K562 (cell line): Measurements from ENCODE around the gene LAMB4. TPM values are rescaled to one million over a fixed set of nuclear protein-coding genes. Genes with fewer than 3 reads are reported as not detected.

ENCODE experiments used
- ADNP ChIP-seq: fragments of 200-800 bp; sonication (Bioruptor generic); IDR thresholded peaks from 2 replicates; pipeline ENCODE4 v1.6.1; 2016; ENCODE audit warnings: missing genetic modification characterization, missing compliant biosample characterization
- CBX5 ChIP-seq: IDR thresholded peaks from 2 replicates; pipeline ENCODE4 v1.6.1; 2014; ENCODE audit warnings: low read depth, borderline replicate concordance
- CREB1 ChIP-seq, 2 experiments: sonication (generic) in 1 of 2; formaldehyde crosslinking in 1 of 2; IDR thresholded peaks; 2 replicates each; pipeline versions ENCODE4 v1.6.1 to v1.8.0; 2012 to 2022; ENCODE audit warnings: inconsistent platforms in 1 of 2, mild to moderate bottlenecking in 1 of 2, missing genetic modification reagents in 1 of 2, moderate library complexity in 1 of 2
- CREM ChIP-seq: IDR thresholded peaks from 2 replicates; pipeline ENCODE4 v1.6.1; 2014; ENCODE audit warnings: antibody characterized with exemption, low read depth
- DDX20 ChIP-seq: fragments of 450-650 bp; IDR thresholded peaks from 2 replicates; pipeline ENCODE4 v1.6.1; 2016; ENCODE audit warnings: missing genetic modification characterization, low read depth, mild to moderate bottlenecking, missing compliant biosample characterization, moderate library complexity
- ELF1 ChIP-seq: fragments of 200-800 bp; sonication (Bioruptor generic); IDR thresholded peaks from 2 replicates; pipeline ENCODE4 v1.6.1; 2016; ENCODE audit warnings: missing genetic modification characterization, missing compliant biosample characterization
- FOXP4 ChIP-seq: sonication (generic); formaldehyde crosslinking; IDR thresholded peaks from 2 replicates; pipeline ENCODE4 v1.8.0; 2022; ENCODE audit warnings: mild to moderate bottlenecking, missing genetic modification reagents, borderline replicate concordance
- HDAC6 ChIP-seq: IDR thresholded peaks from 2 replicates; pipeline ENCODE4 v1.6.1; 2012; ENCODE audit warnings: low read depth, mild to moderate bottlenecking, control low read depth, inconsistent platforms, low read length, moderate library complexity
- HDGF ChIP-seq: fragments of 450-650 bp; IDR thresholded peaks from 2 replicates; pipeline ENCODE4 v1.6.1; 2016
- HSF4 ChIP-seq: fragments of 250-450 bp; sonication (Bioruptor Pico); IDR thresholded peaks from 2 replicates; pipeline ENCODE4 v2.1.2; 2022; ENCODE audit warnings: mild to moderate bottlenecking, moderate library complexity, borderline replicate concordance
- MCM5 ChIP-seq: fragments of 450-650 bp; IDR thresholded peaks from 2 replicates; pipeline ENCODE4 v1.6.1; 2016; ENCODE audit warnings: low read depth
- MEF2D ChIP-seq: conservative IDR thresholded peaks from 2 replicates; pipeline ENCODE4 v1.6.1; 2016; ENCODE audit warnings: low read depth, missing genetic modification characterization, missing compliant biosample characterization
- NCOR1 ChIP-seq: fragments of 450-650 bp; IDR thresholded peaks from 2 replicates; pipeline ENCODE4 v1.6.1; 2016; ENCODE audit warnings: mild to moderate bottlenecking, moderate library complexity
- NELFE ChIP-seq: IDR thresholded peaks from 2 replicates; pipeline ENCODE4 v1.6.1; 2011; ENCODE audit warnings: mild to moderate bottlenecking; ENCODE audit not compliant: insufficient read depth, insufficient read length
- POLR2B ChIP-seq: fragments of 450-650 bp; IDR thresholded peaks from 2 replicates; pipeline ENCODE4 v1.6.1; 2018; ENCODE audit warnings: low read depth; ENCODE audit not compliant: partially characterized antibody
- RBM25 ChIP-seq: fragments of 200-400 bp; formaldehyde crosslinking; IDR thresholded peaks from 2 replicates; pipeline ENCODE4 v1.6.1; 2018; ENCODE audit warnings: low read length, low read depth, moderate library complexity; ENCODE audit not compliant: severe bottlenecking
- TAL1 ChIP-seq: fragments of 450-650 bp; IDR thresholded peaks from 2 replicates; pipeline ENCODE4 v1.6.1; 2016; ENCODE audit warnings: mild to moderate bottlenecking
- WHSC1 ChIP-seq: IDR thresholded peaks from one replicate; pipeline ENCODE4 v1.6.1; 2012; ENCODE audit warnings: low read length, control low read depth, inconsistent platforms
- XRCC3 ChIP-seq: fragments of 450-650 bp; IDR thresholded peaks from 2 replicates; pipeline ENCODE4 v1.6.1; 2017; ENCODE audit warnings: mild to moderate bottlenecking, moderate library complexity
- ZNF121 ChIP-seq: sonication (generic); formaldehyde crosslinking; conservative IDR thresholded peaks from 2 replicates; pipeline ENCODE4 v1.8.0; 2022; ENCODE audit warnings: missing genetic modification reagents
- ZNF311 ChIP-seq: fragments of 250-450 bp; sonication (Bioruptor Pico); IDR thresholded peaks from 2 replicates; pipeline ENCODE4 v1.4.0; 2020; ENCODE audit warnings: mild to moderate bottlenecking, moderate library complexity
- ZNF408 ChIP-seq: fragments of 250-450 bp; sonication (Bioruptor Pico); IDR thresholded peaks from 2 replicates; pipeline ENCODE4 v1.4.0; 2020; ENCODE audit warnings: low read depth, mild to moderate bottlenecking, moderate library complexity
- ZNF780A ChIP-seq: fragments of 250-450 bp; sonication (Bioruptor Pico); IDR thresholded peaks from 2 replicates; pipeline ENCODE4 v1.5.0; 2021; ENCODE audit warnings: mild to moderate bottlenecking
- polyA plus RNA-seq, 8 experiments: library from polyadenylated mRNA; depleted of rRNA in 4 of 8; stranded (reverse) in 5 of 8; unstranded in 3 of 8; fragments of >200 nt; fragmentation: Nextera tagmentation in 2 of 8; fragmentation: Illumina TruSeq in 1 of 8; extraction: Ambion mirVana in 2 of 8; extraction: Trizol in 1 of 8; gene quantifications; 2 replicates each; pipeline versions ENCODE4 v1.2.1 to v1.2.3, GENCODE V29; 2011 to 2014; ENCODE audit warnings: inconsistent platforms in 1 of 8, missing spikeins in 1 of 8
- total RNA-seq, 7 experiments: library from RNA; depleted of rRNA in 6 of 7; stranded (reverse); fragments of >200 nt in 6 of 7; fragmentation: Illumina TruSeq in 2 of 7; extraction: Trizol in 2 of 7; gene quantifications; 2 replicates each; pipeline versions ENCODE4 v1.2.1 to v1.2.3, GENCODE V29; 2011 to 2021; ENCODE audit warnings: low replicate concordance in 1 of 7
- TF ChIP-seq, protein P1 (sequence below), 3 experiments: fragments of 200-800 bp in 1 of 3; fragments of 250-450 bp in 1 of 3; fragments of 450-650 bp in 1 of 3; sonication (Bioruptor Pico) in 1 of 3; sonication (Bioruptor generic) in 1 of 3; formaldehyde crosslinking in 1 of 3; IDR thresholded peaks; 2 replicates each; pipeline versions ENCODE4 v1.6.1 to v1.8.0; 2016 to 2022; ENCODE audit warnings: mild to moderate bottlenecking in 2 of 3, missing genetic modification characterization in 2 of 3, missing compliant biosample characterization in 1 of 3, moderate library complexity in 1 of 3

Gene LAMB4
- total and polyA plus RNA-seq, 9 of the 15 experiments (the other 6 are each of a cell fraction or from before 2014, with no cell fraction given) = 0.06 to 0.13 (median 0.07) TPM; not detected in 6

GRCh38 chr7:108012499-108013430, 117.4 kb downstream of the LAMB4 start (continued):
- TF ChIP-seq FOXP4 (CRISPR knock-in tag) (no peak), MCM5 (no peak), HDGF (peak; percentile 76; the same call in 1 of the 2 replicates), NCOR1 (peak; percentile 97), HSF4 (CRISPR knock-in tag) (no peak), NELFE (no peak), HDAC6 (no peak), ZNF121 (CRISPR knock-in tag) (no peak), TAL1 (peak; percentile 91), XRCC3 (no peak), ELF1 (tag) (peak; percentile 50; the same call in 1 of the 2 replicates), CREB1 (IDR thresholded peaks at IDR 0.05) (peak; percentile 48), CREB1 (CRISPR knock-in tag; IDR thresholded peaks at IDR 0.05) (peak; percentile 43; the same call in 1 of the 2 replicates), CREM (peak; percentile 87), CBX5 (no peak), POLR2B (no peak), ZNF408 (CRISPR knock-in tag) (no peak), DDX20 (tag) (no peak), ZNF780A (CRISPR knock-in tag) (no peak), MEF2D (tag) (peak; percentile 63; the same call in 1 of the 2 replicates), WHSC1 (no peak), ADNP (tag) (peak; percentile 69), RBM25 (no peak), ZNF311 (CRISPR knock-in tag) (no peak)
- TF ChIP-seq, protein P1, sequence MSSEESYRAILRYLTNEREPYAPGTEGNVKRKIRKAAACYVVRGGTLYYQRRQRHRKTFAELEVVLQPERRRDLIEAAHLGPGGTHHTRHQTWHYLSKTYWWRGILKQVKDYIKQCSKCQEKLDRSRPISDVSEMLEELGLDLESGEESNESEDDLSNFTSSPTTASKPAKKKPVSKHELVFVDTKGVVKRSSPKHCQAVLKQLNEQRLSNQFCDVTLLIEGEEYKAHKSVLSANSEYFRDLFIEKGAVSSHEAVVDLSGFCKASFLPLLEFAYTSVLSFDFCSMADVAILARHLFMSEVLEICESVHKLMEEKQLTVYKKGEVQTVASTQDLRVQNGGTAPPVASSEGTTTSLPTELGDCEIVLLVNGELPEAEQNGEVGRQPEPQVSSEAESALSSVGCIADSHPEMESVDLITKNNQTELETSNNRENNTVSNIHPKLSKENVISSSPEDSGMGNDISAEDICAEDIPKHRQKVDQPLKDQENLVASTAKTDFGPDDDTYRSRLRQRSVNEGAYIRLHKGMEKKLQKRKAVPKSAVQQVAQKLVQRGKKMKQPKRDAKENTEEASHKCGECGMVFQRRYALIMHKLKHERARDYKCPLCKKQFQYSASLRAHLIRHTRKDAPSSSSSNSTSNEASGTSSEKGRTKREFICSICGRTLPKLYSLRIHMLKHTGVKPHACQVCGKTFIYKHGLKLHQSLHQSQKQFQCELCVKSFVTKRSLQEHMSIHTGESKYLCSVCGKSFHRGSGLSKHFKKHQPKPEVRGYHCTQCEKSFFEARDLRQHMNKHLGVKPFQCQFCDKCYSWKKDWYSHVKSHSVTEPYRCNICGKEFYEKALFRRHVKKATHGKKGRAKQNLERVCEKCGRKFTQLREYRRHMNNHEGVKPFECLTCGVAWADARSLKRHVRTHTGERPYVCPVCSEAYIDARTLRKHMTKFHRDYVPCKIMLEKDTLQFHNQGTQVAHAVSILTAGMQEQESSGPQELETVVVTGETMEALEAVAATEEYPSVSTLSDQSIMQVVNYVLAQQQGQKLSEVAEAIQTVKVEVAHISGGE (CRISPR knock-in tag; IDR thresholded peaks at IDR 0.05) = peak in 1 of 3 experiments; percentile 72; a peak in 2 of 6 replicates
